ENCODE measurements around the gene SETD3.

The SETD3 gene

DNA sequence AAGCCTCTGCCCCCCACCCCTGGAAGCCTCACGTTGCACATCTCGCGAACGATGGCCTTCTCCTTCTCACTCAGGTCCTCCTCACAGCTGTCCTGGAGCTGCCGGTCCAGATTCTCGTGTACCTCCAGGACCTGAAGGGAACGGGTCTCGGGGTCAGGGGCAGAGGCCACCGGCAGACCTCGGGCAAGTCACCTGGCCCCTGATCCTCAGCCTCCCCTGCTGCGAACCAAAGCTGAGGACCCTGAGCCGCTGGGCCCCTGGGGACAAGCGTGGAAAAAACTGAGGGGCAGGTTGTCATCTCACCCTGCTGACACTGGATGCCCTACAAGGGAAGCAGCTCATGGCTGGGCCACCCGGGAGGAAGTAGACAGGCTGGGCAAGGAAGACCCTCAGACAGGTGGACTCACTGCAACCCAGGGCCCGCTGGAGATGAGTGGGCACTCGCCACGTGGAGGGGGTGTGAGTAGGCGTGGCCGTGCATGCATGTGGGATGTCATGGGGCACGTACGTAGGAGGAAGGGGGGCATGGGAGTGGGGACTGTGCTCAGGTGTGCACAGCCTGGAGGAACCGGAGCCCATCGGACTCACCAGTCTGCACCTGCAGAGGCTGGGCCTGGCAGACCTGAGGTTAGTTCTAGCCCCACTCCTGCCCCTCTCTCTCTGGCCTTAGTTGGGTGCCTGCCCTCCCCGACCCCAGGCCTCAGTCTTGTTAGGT is 35.7 kb upstream of the SETD3 start:
- no peak for DNase-seq

DNA sequence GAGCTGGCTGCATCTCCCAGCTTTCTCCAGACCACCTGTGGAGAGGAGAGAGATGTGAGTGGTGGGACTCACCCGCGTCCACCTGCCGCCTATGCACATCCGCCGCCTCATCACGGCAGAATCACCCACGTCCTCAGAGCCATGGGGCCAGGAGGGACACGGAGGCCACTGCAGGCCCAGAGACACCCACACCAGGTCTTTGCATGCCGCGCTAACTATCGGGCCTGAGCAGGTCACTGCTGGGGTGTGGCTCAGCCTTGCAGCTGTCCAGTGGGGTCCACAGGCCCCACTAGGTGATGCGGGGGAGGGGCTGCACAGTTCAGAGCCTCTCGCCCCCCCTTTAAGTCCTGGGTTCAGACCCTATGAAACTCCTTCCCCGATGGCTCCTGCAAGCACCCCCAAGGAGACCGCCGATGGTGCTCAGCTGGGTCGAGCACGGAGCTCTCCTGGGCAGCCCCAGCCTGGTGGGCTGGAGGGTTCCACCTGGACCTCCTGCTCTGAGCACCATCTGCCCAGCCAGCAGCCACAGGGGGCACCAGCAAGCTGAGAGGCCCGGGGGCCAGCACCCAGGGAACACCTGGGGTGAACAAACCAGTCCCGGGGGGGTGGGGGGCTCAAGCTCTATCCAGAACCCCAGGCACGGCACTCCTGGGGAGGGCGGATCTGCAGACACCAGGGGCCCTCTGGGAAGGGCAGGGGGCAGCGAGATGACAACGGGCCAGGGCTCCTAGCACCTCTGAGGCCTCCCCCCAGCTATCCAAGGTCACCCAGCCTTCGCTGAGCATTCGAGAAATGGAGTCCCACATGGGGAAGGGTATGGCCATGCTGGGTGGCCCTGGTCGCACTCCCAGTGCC is 34.9 kb upstream of the SETD3 start:
- no peak for DNase-seq

DNA sequence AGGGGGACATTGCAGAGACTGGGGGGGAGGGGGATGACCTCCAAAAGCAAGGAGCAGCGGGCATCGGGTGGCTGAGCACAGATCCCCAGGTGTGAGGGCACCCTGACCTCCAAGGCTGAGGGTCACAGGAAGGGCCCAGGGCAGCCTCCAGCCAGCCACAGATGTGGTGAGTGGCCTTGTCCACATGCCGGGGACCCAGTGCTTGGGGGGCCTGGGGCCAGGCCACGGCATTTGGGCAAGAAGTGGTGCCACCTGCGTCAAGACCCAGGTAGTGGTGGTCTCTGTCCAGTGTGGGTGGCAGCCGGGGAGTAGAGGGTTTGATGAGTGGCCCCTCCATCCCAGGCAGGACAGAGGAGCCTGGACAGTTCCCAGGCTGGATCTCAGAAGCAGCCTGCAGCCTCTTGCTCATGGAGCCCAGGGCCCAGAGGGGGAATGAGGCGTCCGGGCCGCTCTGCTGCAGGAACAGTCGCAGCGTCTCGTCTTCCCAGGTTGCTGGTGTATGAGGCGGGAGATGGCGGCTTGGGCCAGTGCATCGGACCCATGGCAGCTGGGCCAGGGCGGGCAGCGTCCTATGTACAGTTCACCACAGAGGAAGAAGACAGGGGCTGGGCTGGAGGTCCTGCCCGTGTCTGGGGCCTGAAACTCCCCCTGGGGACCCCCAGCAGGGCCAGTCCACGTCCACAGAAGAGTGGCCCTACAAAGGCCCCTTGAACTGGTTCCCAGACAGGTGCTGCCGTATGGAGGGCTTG is 34.1 kb upstream of the SETD3 start:
- no peak for DNase-seq

DNA sequence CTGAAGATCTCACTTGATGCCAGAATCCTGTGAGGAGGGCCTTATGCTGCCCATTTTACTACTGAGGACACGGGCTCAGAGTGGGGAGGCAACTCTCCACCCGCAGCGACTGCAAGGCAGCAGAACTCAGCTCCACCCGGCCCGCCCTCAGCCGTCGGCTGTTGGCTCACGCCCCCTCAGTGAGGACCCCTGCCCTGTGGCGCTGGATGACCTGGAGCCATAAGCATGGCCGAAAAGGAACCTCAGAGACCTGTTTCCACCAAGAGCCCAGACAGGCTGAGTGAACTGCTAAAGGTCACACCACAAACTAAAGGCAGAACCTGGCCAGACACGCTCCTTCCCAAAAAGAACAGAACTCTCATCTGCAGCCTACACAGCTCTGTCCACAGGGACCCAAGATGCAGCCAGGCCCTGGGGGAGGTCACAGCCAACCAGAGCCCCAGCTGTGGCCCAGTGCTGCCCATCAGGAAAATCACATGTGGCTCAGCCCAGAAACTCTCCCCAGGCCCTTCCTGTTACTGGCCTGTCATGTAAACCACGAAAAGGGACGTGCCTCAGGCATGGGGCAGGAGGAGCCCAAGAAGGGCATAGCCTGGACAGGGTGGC is 33.4 kb upstream of the SETD3 start:
- DNase-seq: no peak

DNA sequence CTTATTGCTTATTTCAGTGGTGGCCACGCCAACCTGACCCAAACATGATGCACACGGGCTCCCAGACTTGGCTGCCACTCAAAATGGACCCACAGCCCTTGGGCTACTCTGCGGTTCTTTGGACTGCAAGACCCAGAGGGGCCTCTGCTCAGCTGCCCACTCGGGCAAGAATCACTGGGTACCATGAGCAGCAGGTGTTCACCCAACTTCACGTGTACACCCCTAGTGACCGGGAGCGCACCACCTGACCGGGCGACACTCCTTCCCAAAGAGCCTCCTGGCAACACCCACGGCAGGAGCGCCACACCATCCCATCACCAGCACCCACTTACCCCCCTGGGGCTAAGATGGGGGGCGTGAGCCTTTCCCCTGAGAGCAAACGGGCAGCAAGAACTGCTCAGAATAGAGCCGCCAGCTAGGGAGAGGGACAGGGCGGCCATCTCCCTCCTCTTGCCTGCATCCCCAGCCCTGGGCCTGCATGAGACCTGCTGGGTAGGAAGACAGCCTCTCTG is 32.6 kb upstream of the SETD3 start:
- no peak for DNase-seq

DNA sequence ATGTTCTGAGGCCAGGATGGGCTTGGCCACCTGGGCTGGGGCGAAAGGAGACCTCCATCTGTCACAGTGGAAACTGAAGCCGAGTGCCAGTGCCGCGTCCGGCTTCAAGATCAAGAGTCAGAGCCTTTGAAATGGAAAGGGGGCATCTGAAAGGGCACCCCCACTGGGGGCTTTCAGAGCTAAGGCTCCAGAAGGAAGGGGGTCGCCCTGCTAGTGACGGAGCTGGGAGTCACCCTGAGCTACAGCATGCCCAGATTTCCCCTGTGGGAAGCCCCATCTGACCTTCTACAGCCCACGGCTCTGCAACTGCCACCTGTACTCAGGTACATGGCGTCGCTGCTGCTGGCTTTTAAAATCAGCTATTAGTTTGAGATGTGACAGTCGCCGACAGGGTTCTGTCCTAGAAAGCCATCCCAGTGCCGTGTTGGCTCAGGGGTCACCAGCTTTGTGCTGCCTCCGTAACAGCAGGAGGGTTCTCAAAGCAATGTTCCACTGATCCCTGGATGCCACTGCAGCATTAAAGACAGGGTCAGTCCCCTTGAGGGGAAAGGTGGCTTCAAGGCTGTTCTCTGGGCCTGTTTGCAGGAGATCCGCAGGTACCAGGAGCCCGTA is 32.0 kb upstream of the SETD3 start:
- no peak for DNase-seq

DNA sequence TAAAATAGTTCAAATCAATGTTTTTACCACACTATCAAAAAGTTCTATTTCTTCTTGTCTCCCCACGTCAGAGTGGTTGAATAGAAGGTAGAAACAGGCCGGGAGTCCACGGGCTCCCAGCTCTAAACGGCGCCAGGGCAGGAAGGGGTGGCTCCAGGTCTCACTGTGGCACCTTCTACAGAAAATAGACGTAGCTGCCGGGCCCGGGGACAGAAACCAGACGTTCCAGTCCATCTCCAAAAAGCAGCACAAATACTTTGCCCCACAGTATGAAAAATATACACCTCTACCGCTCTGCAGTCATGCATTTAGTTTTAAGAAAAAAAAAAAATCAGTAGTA is 31.4 kb upstream of the SETD3 start:
- DNase-seq: no peak

DNA sequence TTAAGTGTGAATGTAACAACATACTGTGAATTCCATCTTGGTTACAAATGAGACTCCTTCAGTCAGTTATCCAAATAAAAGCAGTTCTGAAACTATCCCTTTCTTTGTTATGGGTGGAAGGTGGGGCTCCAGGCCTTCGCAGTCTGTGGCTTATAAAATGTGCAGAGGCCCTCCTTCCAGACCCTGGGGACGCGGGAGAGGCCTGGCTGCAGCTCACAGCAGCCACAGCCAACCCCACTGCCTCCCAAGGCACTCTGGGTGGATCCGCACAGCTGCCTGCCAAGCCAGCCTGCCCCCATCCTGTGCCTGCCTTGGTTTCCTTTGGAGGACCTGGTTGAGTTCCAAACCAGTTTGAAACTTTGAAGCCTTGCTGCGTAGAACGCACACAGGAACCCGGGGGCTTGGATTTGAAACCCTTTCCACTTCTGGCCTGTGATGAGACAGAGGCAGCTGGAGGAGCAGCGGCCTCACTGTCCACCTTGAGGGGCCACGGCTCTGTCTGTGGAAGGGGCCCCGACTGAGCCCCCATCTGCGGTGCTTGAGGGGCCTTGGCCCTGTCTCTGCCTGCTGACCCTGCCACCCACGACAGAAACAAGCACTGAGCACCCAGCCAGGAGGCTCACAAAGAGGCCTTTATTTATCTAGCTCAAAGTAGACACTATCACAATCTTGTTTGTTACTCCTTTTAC is 30.9 kb upstream of the SETD3 start:
- no peak for DNase-seq

DNA sequence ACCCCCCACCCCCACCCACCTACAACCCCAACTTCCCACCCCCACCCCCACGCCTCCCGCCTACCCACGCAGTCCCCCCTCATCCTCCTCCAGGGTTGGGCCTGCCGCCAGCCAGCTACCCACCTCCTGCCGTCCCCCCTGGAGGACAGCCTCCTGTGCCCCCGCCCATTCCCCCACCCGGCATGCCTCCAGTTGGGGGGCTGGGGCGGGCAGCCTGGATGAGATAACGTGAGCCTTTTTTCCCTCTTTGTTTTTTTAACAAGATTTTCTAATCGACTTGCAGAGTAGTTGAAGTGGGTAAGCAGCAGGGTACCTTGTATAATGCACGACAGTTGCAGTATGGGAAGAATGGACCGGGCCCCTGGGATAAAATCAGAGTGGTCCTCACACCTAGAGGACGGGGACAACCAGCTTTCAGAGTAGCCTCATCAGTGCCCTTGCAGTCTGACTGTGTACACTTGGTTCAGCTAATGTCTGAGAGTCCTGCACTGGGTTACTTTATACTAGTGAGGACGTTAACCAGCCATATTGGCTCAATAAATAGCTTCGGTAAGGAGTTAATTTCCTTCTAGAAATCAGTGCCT is 30.0 kb upstream of the SETD3 start:
- no peak for DNase-seq

DNA sequence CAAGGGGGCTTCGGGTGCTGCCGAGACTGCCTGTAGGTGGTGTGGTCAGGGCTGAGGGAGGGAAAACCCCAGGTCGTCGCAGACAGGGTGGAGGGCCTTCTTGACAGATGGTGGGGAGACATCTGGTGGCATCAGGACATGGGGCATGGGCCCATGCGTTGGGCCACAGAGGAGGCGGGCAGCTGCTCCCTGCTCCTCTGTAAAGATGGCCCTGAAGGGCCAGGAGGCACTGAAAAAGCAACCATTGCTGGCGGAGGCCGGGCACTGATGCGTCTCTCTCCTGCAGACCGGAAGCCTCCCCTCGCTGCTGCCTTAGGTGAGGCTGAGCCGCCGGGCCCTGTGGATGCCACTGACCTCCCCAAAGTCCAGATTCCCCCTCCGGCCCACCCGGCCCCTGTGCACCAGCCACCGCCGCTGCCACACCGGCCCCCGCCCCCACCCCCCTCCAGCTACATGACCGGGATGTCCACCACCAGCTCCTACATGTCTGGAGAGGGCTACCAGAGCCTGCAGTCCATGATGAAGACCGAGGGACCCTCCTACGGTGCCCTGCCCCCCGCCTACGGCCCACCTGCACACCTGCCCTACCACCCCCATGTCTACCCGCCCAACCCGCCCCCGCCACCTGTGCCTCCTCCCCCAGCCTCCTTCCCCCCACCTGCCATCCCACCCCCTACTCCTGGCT is 29.4 kb upstream of the SETD3 start:
- no peak for DNase-seq

DNA sequence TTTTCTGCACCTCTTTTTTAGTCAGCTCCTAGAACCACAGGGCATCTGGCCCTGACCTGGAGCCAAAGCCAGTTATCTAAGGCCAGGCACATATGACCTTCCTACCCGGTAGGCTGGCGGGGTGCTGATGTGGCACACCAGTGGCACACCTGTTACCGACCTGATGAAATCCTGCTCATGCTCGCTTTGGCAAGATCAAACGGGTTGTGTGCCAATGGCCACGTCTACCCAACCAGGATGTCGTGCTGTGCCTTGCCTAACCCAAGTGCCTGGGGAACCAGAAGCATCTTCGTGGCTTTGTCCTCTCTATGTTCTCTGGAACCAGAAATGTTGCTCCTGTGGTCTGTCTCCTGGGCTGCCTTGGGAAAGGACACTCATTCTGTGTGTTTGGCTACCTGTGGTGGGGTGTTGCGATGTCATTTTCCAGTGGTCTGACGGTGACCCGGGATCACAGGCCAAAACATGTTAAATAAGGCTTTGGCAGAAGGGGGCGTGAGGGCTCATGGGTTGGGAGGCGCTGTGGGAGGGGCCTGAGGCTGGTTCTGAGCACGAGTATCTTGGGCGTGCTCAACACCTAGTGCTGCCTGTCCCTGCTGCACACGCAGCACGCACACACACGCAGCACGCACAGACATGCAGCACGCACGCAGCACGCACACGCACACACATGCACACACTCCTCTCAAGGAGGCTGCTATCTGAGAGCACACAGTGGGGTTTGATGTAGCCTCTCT is 28.4 kb upstream of the SETD3 start:
- DNase-seq: no peak

DNA sequence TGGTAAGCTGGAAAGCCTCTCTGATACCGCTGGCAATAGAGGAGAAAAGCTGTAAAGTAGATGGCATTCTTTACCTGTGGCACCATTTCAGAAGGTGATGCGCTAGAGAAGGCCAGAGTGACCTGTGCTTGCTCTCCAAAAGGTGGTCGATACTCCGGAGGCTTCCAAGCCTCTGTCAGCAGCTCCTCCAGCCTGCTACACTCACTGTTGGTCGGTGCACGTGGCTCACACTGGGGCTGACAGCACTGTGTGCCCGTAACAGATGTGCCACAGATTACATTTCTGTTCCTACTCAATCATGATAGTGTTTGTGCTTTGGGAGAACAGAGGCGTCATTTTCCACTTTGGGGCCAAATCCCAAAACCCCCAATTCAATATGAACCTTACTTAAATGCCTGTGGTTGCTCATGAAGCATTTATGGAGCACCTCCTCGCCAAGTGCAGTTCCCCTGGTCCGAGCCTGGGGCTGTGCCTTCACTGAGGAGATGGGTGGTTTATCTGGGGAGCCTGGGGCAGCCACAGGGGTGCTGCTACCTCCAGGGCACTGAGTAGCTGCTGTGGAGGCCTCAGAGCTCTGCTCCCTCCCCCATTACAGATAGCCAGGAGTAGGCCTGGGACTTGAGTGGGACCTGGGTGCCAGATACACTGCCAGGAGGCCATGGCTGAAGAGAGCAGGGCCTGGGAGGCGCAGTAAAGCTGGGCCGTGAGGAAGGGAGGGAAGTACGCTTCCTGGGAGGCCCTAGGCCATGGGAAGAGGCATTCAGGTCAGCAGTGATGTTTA is 27.4 kb upstream of the SETD3 start:
- no peak for DNase-seq

DNA sequence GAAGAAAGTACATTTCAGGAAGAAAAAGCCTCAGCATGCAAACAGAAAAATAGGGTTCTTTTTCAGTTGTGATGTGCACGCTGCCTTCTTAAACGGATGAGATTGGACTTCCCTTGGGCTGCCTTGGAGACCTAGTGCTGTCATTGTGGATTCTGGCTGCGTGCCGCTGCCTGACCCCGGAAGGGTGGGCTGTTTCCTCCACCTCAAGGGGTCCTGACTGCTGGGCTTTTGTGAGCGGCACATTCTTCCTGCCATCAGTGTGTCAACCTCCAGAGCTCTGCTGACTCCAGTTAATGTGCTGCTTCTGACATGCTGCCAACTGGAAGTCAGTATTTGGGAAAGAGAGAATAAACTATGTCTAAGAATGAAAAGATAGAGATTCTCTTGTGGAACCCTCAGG is 25.6 kb upstream of the SETD3 start:
- DNase-seq: no peak

DNA sequence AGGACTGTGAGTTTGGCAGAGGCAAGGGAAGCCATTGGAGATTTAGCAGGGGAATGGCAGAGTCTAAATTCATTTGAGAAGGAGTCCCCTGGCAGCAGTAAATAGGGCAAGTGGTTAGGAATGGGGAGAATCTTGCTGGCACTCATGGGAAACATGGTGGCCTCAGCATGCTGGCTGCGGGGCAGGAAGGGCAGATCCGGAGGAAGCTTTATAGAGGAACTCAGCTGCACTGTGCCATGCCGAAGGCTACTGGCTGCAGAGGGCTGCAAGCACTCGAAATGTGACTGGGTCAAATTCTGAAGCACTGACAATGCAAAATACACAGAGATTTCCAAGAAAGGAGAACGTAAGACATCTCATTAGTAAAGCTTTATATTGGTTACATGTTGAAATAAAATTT is 24.4 kb upstream of the SETD3 start:
- no peak for DNase-seq

DNA sequence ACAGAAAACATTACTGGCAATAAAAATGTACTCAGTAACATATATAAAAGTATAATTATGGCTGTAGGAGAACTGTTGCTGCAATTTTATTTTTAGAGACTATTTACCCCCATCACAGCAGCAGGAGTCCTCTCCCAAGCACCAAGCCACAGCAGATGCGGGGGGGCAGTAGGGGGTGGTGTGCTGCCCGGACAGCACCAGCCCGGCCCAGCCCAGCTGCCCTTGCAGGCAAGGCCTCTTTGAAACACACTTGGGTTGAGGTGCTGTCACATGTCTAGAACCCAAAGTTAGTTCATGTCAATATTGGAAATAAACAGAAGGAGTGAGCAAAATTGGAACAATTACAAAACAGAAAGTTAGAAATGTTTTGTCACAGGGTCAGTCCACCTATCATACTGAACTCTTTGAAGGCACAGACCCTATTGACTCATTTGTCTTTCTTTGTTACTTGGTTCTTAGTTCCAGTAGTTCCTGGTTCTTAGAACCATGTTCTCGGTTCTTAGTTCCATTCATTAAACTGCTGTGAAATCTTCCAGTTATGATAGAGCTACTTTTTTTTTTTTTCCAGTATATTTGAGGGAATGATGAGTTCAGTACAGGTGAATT is 23.3 kb upstream of the SETD3 start:
- no peak for DNase-seq

DNA sequence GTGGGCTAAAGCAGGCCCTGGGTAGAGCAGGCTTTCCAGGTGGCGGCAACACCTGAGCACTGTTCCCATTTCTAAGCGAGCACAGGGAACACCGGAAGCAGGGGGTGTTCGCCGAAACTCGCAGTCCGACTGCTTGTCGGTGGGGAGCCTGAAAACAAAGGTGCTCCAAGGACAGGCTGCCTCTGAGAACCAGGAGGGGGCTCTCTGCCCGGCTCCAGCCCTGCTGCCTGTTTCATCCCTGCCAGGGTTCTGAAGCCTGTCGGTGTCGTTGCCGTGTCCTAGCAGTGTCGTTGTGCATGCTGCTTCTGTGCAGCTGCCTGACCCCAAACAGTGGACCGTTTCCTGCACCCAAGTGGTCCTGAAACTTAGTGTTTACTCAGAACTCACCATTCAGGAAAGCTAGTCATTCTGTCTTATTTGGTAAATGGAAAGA is 22.3 kb upstream of the SETD3 start:
- DNase-seq: no peak

DNA sequence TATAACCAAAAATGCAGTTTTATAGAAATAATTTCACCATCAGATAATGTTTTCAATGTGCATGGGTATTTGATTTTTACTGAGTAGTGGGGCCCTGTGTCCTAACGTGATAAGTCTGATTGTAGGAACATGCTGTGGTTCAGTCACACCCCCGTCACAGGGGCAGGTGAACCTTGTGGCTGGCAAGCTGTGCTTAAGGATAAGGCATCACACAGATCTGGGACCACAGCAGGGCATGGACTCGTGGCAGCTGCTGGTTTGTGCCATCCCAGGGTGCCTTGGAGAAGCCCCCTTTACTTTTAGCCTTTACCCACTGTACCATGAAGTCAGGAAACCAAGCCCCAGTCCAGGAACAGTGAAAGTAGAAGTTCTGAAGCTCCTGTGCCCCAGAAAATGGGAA is 17.2 kb upstream of the SETD3 start:
- no peak for DNase-seq

DNA sequence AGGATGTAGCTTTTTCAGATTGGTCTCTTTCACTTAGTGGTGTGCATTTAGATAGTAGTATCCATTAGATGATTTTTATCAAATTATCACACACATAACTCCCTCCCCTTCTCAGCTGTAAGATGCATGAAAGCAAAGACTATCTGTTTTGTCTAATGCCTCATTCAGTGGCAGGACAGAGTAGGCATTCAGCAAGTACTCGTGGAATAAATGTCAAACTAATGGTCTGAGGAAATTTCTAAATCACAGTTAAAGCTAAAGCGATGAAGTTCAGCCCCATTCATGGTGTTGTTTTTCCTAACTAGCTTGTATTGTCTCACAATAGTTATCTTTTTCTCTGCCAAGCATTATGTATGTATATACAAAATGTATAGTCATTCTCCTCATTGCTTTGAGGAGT is 16.7 kb upstream of the SETD3 start:
- no peak for DNase-seq

DNA sequence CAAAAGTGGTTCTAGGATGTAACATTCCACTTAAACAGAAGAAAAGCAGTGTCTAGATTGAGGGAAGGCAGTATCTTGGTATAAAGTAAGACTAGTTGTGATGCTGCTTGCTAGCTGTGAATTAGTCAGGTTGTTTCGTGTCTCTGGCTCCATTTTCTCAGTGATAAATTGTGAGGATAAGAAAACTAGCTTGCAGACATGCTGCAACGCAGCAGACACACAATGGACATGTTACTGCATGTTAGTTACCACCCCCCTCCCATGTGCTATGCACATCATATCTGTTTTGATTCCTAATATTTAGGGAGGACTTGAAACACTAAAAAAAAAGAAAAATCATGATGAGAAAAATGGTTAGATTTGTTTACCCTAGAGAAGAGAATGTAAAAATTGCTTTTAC is 3.4 kb upstream of the SETD3 start:
- no peak for DNase-seq
